H1 (cell line): ENCODE data around the gene MAGI3. TPM values are rescaled to one million over a fixed set of nuclear protein-coding genes. Genes with fewer than 3 reads are reported as not detected.

Source experiments
- CTCF ChIA-PET: fragments of 300-600 bp; sonication (Branson Sonifier 250); formaldehyde crosslinking; loops from one replicate; lab custom pipeline; 2021; ENCODE audit not compliant: partially characterized antibody; lab: Charles Lee
- POLR2A ChIA-PET: fragments of 300-600 bp; sonication (Branson Sonifier 250); formaldehyde crosslinking; loops from one replicate; lab custom pipeline; 2021; ENCODE audit warnings: inconsistent platforms; ENCODE audit not compliant: partially characterized antibody; lab: Charles Lee
- DNase-seq, 2 experiments: peaks; one replicate each; pipeline versions ENCODE4 v3.0.0 to v3.0.0-alpha.2; 2010 to 2022; ENCODE audit warnings: low spot score in 2 of 2, low read depth in 1 of 2, mixed read lengths in 1 of 2
- FAIRE-seq: peaks from 2 replicates; lab custom pipeline; 2011; peaks lifted over from hg19 to GRCh38; lab: Jason Lieb, UNC
- H2AFZ ChIP-seq: 2 replicates; pipeline ENCODE4 v1.8.1; 2012; ENCODE audit warnings: low read length, inconsistent platforms
- H2AK5ac ChIP-seq: 2 replicates; pipeline ENCODE4 v1.6.1; 2013; ENCODE audit warnings: low read depth, low read length
- H2BK120ac ChIP-seq: replicated peaks from 2 replicates; pipeline ENCODE3; 2013; ENCODE audit warnings: low read depth, low read length, inconsistent platforms
- H2BK12ac ChIP-seq: 2 replicates; pipeline ENCODE4 v1.6.1; 2013; ENCODE audit warnings: low read depth, low read length
- H2BK15ac ChIP-seq: 2 replicates; pipeline ENCODE4 v1.6.1; 2013; ENCODE audit warnings: low read length
- H2BK20ac ChIP-seq: 2 replicates; pipeline ENCODE4 v1.6.1; 2013; ENCODE audit warnings: low read length
- H2BK5ac ChIP-seq: 2 replicates; pipeline ENCODE4 v1.6.1; 2013; ENCODE audit warnings: low read depth, low read length
- H3K14ac ChIP-seq: 2 replicates; pipeline ENCODE4 v1.6.1; 2013; ENCODE audit warnings: inconsistent platforms; ENCODE audit not compliant: insufficient read length
- H3K18ac ChIP-seq: 2 replicates; pipeline ENCODE4 v1.6.1; 2013; ENCODE audit warnings: low read length; ENCODE audit errors: extremely low read depth
- H3K23ac ChIP-seq: 2 replicates; pipeline ENCODE4 v1.6.1; 2013; ENCODE audit warnings: inconsistent platforms; ENCODE audit not compliant: insufficient read length
- H3K23me2 ChIP-seq: 2 replicates; pipeline ENCODE4 v1.6.1; 2013; ENCODE audit warnings: low read depth, low read length
- H3K27ac ChIP-seq: 2 replicates; pipeline ENCODE4 v1.6.1; 2011; ENCODE audit warnings: low read depth, low read length, inconsistent platforms
- H3K27me3 ChIP-seq, 4 experiments: replicated peaks in 1 of 4; 1 replicate in 1 of 4; 2 replicates in 3 of 4; pipeline versions ENCODE4 v1.6.1 to v1.8.1; 2011 to 2013; ENCODE audit warnings: low read length in 3 of 4, mild to moderate bottlenecking in 3 of 4, inconsistent platforms in 2 of 4, mixed read lengths in 2 of 4, moderate library complexity in 1 of 4; ENCODE audit not compliant: control insufficient read depth in 3 of 4, insufficient read depth in 3 of 4; ENCODE audit errors: extremely low read depth in 1 of 4
- H3K36me3 ChIP-seq, 4 experiments: 2 replicates each; pipeline versions ENCODE4 v1.6.1 to v1.8.1; 2011 to 2013; ENCODE audit warnings: mild to moderate bottlenecking in 4 of 4, low read length in 3 of 4, moderate library complexity in 2 of 4, control low read depth in 1 of 4, inconsistent platforms in 1 of 4; ENCODE audit not compliant: insufficient read depth in 4 of 4, control insufficient read depth in 2 of 4
- H3K4ac ChIP-seq: replicated peaks from 2 replicates; pipeline ENCODE3; 2013; ENCODE audit warnings: low read length, low read depth, mixed read lengths, inconsistent platforms; ENCODE audit not compliant: insufficient read length
- H3K4me1 ChIP-seq, 4 experiments: replicated peaks in 1 of 4; 1 replicate in 1 of 4; 2 replicates in 3 of 4; pipeline versions ENCODE4 v1.6.1 to v1.8.1; 2011 to 2013; ENCODE audit warnings: low read length in 3 of 4, inconsistent platforms in 2 of 4, mixed read lengths in 1 of 4; ENCODE audit not compliant: insufficient read depth in 4 of 4, control insufficient read depth in 3 of 4
- H3K4me2 ChIP-seq, 2 experiments: 2 replicates each; pipeline versions ENCODE4 v1.6.1 to v1.8.1; 2011 to 2013; ENCODE audit warnings: low read depth in 2 of 2, low read length in 2 of 2, control low read depth in 1 of 2, inconsistent platforms in 1 of 2, mild to moderate bottlenecking in 1 of 2; ENCODE audit not compliant: insufficient read depth in 1 of 2
- H3K4me3 ChIP-seq, 4 experiments: fragments of 200-600, 300-600 bp in 1 of 4; sonication (generic), shearing (Covaris generic), sonication (Bioruptor Twin) in 1 of 4; 2 replicates each; pipeline versions ENCODE4 v1.5.1 to v1.8.1; 2011 to 2016; ENCODE audit warnings: low read length in 4 of 4, low read depth in 3 of 4, control low read depth in 2 of 4, inconsistent platforms in 2 of 4, mild to moderate bottlenecking in 2 of 4, mixed read lengths in 1 of 4, moderate library complexity in 1 of 4; ENCODE audit not compliant: insufficient read depth in 2 of 4; ENCODE audit errors: extremely low read depth in 1 of 4
- H3K56ac ChIP-seq: replicated peaks from 2 replicates; pipeline ENCODE3; 2013; ENCODE audit warnings: low read depth, mild to moderate bottlenecking, mixed read lengths, low read length, inconsistent platforms; ENCODE audit not compliant: insufficient read length
- H3K79me1 ChIP-seq: 2 replicates; pipeline ENCODE4 v1.6.1; 2013; ENCODE audit warnings: low read depth, low read length, control low read depth
- H3K79me2 ChIP-seq, 2 experiments: 2 replicates each; pipeline versions ENCODE4 v1.6.1 to v1.8.1; 2012 to 2013; ENCODE audit warnings: low read length in 2 of 2, mild to moderate bottlenecking in 2 of 2, inconsistent platforms in 1 of 2; ENCODE audit not compliant: insufficient read depth in 2 of 2, control insufficient read depth in 1 of 2
- H3K9ac ChIP-seq, 4 experiments: replicated peaks in 1 of 4; 1 replicate in 1 of 4; 2 replicates in 3 of 4; pipeline versions ENCODE4 v1.6.1 to v1.8.1; 2011 to 2013; ENCODE audit warnings: low read depth in 3 of 4, low read length in 3 of 4, control low read depth in 2 of 4, mild to moderate bottlenecking in 2 of 4, moderate library complexity in 2 of 4, inconsistent platforms in 1 of 4; ENCODE audit errors: extremely low read depth in 1 of 4
- H3K9me3 ChIP-seq, 2 experiments: 2 replicates each; pipeline versions ENCODE4 v1.6.1 to v1.8.1; 2012 to 2013; ENCODE audit warnings: mild to moderate bottlenecking in 2 of 2, moderate library complexity in 2 of 2, control low read depth in 1 of 2, inconsistent platforms in 1 of 2, low read depth in 1 of 2, low read length in 1 of 2, mixed read lengths in 1 of 2; ENCODE audit not compliant: insufficient read depth in 2 of 2
- H4K20me1 ChIP-seq, 2 experiments: replicated peaks in 1 of 2; 2 replicates each; pipeline versions ENCODE3 to v1.8.1; 2011 to 2013; ENCODE audit warnings: inconsistent platforms in 2 of 2, low read length in 2 of 2, mild to moderate bottlenecking in 1 of 2; ENCODE audit not compliant: insufficient read depth in 2 of 2, control insufficient read depth in 1 of 2
- H4K5ac ChIP-seq: 2 replicates; pipeline ENCODE4 v1.6.1; 2013; ENCODE audit warnings: low read length, low read depth, mixed read lengths, inconsistent platforms; ENCODE audit not compliant: insufficient read length
- H4K8ac ChIP-seq: 2 replicates; pipeline ENCODE4 v1.8.0; 2013; ENCODE audit warnings: mild to moderate bottlenecking, moderate library complexity, low read length, inconsistent platforms; ENCODE audit not compliant: insufficient read depth; ENCODE audit errors: extremely low read depth
- H4K91ac ChIP-seq: replicated peaks from 2 replicates; pipeline ENCODE3; 2013; ENCODE audit warnings: low read length, mixed read lengths, inconsistent platforms; ENCODE audit not compliant: insufficient read length
- CBX5 ChIP-seq: fragments of 300-800, 300-1000 bp; sonication (generic); IDR thresholded peaks from 2 replicates; pipeline ENCODE4 v1.7.1; 2016; ENCODE audit warnings: antibody characterized with exemption, low read length, low read depth
- NRF1 ChIP-seq: IDR thresholded peaks from 2 replicates; pipeline ENCODE4 v1.6.1; 2011; ENCODE audit warnings: mild to moderate bottlenecking, low read depth, low read length, improper control_type of control experiment
- WGBS, 2 experiments: shearing (Covaris generic) in 1 of 2; methylation state at CpG; one replicate each; pipeline versions ENCODE4 v1.1.6 to v1.1.7; 2013 to 2015; ENCODE audit warnings: low lambda C conversion rate in 2 of 2, mixed read lengths in 2 of 2, inconsistent platforms in 1 of 2, low coverage in 1 of 2, missing lambda C conversion rate in 1 of 2; ENCODE audit not compliant: insufficient replicate concordance in 2 of 2, insufficient coverage in 1 of 2, insufficient read length in 1 of 2; ENCODE audit errors: extremely low coverage in 1 of 2, missing lambda C conversion rate in 1 of 2; 5-methylcytosine and 5-hydroxymethylcytosine counted together
- polyA plus RNA-seq, 7 experiments: library from polyadenylated mRNA; depleted of rRNA in 3 of 7; stranded (reverse) in 5 of 7; unstranded in 2 of 7; fragments of >200 nt in 5 of 7; fragments of 200-250 nt in 2 of 7; gene quantifications; 1 replicate in 5 of 7; 2 replicates in 1 of 7; 4 replicates in 1 of 7; pipeline versions ENCODE4 v1.2.1 to v1.2.3, GENCODE V29; 2011 to 2013; ENCODE audit warnings: missing spikeins in 2 of 7, mixed read lengths in 2 of 7
- total RNA-seq: library from RNA; stranded (reverse); fragmentation: NEBNext Ultra II Directional; extraction: Animal tissue kit (Norgen Biotek cat#: 25700); gene quantifications from 2 replicates; pipeline ENCODE4 v1.2.1, GENCODE V29; 2021

MAGI3 gene
- total and polyA plus RNA-seq, 2 of the 8 experiments (the other 6 are each of a cell fraction or from before 2014, with no cell fraction given) = 2.3 to 7.8 TPM

GRCh38 chr1:113543110-113543509, 152.8 kb downstream of the MAGI3 start:
- no peak overlapping the region for H3K4ac ChIP-seq
- H3K56ac ChIP-seq = no peak overlapping the region
- no peak overlapping the region for H2AK5ac ChIP-seq
- ChIA-PET POLR2A (no interaction called here), CTCF (interaction anchor here (0.7 to 1.3 kb wide), 2 partner anchors 11 to 14 kb away, joined by 3 to 5 read pairs; no protein-coding TSS in a partner anchor)
- no peak overlapping the region for H4K5ac ChIP-seq
- H2AFZ ChIP-seq = no peak overlapping the region
- no peak overlapping the region for H3K9ac ChIP-seq
- no peaks in the 10 kb centered on the region for H3K27me3 ChIP-seq
- no peak overlapping the region for H2BK15ac ChIP-seq
- no peak overlapping the region for H2BK120ac ChIP-seq
- 100% methylated on average over 1 of the region's 1 CpG; no CpG with 5 or more reads in 1 of the 2 experiments for WGBS, 2 experiments
- no peak overlapping the region for H2BK20ac ChIP-seq
- no peaks in the 10 kb centered on the region for H3K9me3 ChIP-seq
- H3K4me3 ChIP-seq = no peak overlapping the region
- no peak overlapping the region for H3K4me2 ChIP-seq
- no peak overlapping the region for H4K91ac ChIP-seq
- H2BK12ac ChIP-seq = no peak overlapping the region
- H3K36me3 ChIP-seq = no peaks in the 10 kb centered on the region
- H3K4me1 ChIP-seq = peaks cover 0 to 5% (median 0%) of the 10 kb centered on the region in 4 experiments; a peak in 2 of 7 replicates
- H4K20me1 ChIP-seq = no peaks in the 10 kb centered on the region
- H3K79me2 ChIP-seq = peaks cover 0 to 2% of the 10 kb centered on the region in 2 experiments; a peak in 1 of 4 replicates
- no peak overlapping the region for H3K18ac ChIP-seq
- no peak overlapping the region for H4K8ac ChIP-seq
- FAIRE-seq (no peak), DNase-seq (no peak)
- H3K23me2 ChIP-seq = no peaks in the 10 kb centered on the region
- H3K79me1 ChIP-seq = no peaks in the 10 kb centered on the region
- H3K14ac ChIP-seq = no peak overlapping the region
- H3K27ac ChIP-seq = no peak overlapping the region
- no peak overlapping the region for H3K23ac ChIP-seq
- no peak overlapping the region for H2BK5ac ChIP-seq
- no peak for TF ChIP-seq NRF1
- no peak for TF ChIP-seq CBX5
